Effector memory CD4-positive, alpha-beta T cell (primary cell): ENCODE measurements around the gene ALG6.
"Not testable (repeated sequence)": the region's sequence is repeated elsewhere in the genome, so short reads cannot be mapped to it uniquely, and the experiment has no call there.

ENCODE experiments used
- DNase-seq, 3 donors: peaks; one replicate each; pipeline ENCODE4 v3.0.0-alpha.2; 2020
- H3K27ac ChIP-seq: 2 replicates; pipeline ENCODE4 v1.7.0; 2013; ENCODE audit warnings: mild to moderate bottlenecking, low read length, moderate library complexity; ENCODE audit not compliant: insufficient read depth, poor library complexity, severe bottlenecking
- H3K27me3 ChIP-seq: replicated peaks from 2 replicates; pipeline ENCODE4 v1.7.0; 2013; ENCODE audit warnings: mild to moderate bottlenecking, low read length; ENCODE audit not compliant: insufficient read depth, control insufficient read depth, poor library complexity, severe bottlenecking
- H3K36me3 ChIP-seq: 2 replicates; pipeline ENCODE4 v1.7.0; 2013; ENCODE audit warnings: mild to moderate bottlenecking, low read length, moderate library complexity; ENCODE audit not compliant: control insufficient read depth, insufficient read depth
- H3K4me1 ChIP-seq: 2 replicates; pipeline ENCODE4 v1.7.0; 2013; ENCODE audit warnings: low read length, mild to moderate bottlenecking; ENCODE audit not compliant: control insufficient read depth, insufficient read depth, poor library complexity, severe bottlenecking
- H3K4me3 ChIP-seq: 2 replicates; pipeline ENCODE4 v1.7.0; 2013; ENCODE audit warnings: low read length, low read depth, mild to moderate bottlenecking; ENCODE audit not compliant: insufficient read depth, poor library complexity, severe bottlenecking
- H3K9me3 ChIP-seq: 2 replicates; pipeline ENCODE4 v1.7.0; 2013; ENCODE audit warnings: mild to moderate bottlenecking, low read length, moderate library complexity; ENCODE audit not compliant: control insufficient read depth

Gene ALG6

DNA sequence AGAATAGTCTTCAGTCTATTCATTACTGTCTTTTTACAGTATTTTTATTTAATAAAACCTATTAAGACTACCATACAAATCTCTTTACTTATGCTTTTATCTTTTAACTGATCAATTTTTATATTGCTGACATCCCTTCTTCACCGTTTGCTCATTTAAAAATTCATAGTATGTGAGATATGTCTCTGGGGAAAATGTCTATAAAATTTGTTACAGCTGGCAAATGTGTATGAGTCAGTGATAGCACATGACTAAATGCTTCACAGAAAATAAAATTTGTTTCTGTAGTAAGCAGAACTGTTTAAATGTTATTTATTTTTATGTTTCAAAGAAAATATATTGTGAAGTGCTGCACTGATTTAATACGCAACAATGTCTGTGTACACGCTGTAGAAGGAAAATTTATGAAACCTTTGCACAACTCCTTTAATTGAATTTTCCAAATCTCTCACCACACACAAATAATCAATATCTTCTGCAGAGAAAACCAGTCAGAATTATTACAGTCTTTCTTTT is 81.4 kb downstream of the ALG6 start:
- H3K9me3 ChIP-seq = no peaks in the 10 kb centered on the region
- H3K4me3 ChIP-seq = no peak overlapping the region
- no peak overlapping the region for H3K27ac ChIP-seq
- no peaks in the 10 kb centered on the region for H3K27me3 ChIP-seq
- H3K36me3 ChIP-seq = no peaks in the 10 kb centered on the region
- no peaks in the 10 kb centered on the region for H3K4me1 ChIP-seq
- DNase-seq = no peak

DNA sequence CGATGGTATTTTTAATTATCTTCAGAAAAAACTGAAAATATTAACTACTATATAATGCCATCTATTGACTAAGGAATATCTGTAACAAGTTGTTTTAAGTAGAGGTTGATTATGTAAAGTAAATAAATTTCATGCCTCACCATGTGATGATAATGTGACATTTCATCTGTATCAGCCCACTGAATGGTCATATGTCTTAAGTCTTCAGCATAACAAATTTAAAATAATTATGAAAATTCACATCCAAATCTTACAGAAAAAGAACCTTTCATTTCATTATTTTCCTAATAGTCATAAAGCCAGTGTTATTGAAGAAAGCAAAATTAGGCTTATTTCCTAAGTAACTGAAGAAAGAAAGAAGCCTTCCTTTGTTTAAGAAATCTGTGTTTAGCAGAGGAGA is 83.0 kb downstream of the ALG6 start:
- no peaks in the 10 kb centered on the region for H3K36me3 ChIP-seq
- no peaks in the 10 kb centered on the region for H3K9me3 ChIP-seq
- H3K27ac ChIP-seq = no peak overlapping the region
- no peaks in the 10 kb centered on the region for H3K4me1 ChIP-seq
- H3K4me3 ChIP-seq = no peak overlapping the region
- no peak for DNase-seq
- H3K27me3 ChIP-seq = no peaks in the 10 kb centered on the region

DNA sequence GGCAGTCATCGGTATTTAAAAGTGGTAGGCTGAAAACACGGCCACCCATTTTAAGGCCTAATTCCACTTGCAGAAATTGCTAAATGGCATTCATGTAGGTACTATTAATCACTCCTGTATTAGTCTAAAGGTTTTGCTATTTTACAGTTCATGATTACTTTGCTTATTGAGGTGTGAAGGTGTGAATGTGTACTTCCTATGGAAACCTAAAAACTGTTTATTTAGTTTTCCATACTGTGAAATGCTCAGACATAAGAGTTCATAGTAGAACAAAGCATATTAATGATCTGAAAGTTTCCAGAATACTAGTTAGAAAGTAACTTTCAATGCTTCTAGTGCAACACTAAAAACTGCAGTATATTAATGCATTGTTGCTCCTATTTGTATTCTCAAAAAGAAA is 85.8 kb downstream of the ALG6 start:
- H3K9me3 ChIP-seq = no peaks in the 10 kb centered on the region
- no peak overlapping the region for H3K27ac ChIP-seq
- H3K4me3 ChIP-seq = no peak overlapping the region
- DNase-seq = no peak
- H3K27me3 ChIP-seq = no peaks in the 10 kb centered on the region
- H3K4me1 ChIP-seq = no peaks in the 10 kb centered on the region
- H3K36me3 ChIP-seq = no peaks in the 10 kb centered on the region

DNA sequence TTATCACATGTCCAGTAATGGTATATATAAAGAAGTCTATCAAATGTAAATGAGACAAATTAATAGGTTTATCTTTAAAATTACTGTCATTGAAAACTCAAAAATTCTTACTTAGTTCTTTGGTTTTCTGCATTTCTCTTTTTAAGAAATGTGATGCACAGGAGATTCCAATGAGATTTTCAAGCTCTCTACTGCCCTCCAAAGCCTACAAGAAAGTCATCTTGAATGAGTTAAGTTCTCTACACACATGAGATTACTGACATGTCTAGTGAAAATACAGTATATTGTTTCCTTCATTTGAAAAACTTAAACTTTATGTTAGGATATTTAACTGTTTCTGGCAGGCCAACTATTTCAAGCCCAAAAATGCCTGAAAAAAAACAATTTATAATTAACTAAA is 86.8 kb downstream of the ALG6 start:
- H3K27me3 ChIP-seq = no peaks in the 10 kb centered on the region
- DNase-seq = no peak
- no peak overlapping the region for H3K27ac ChIP-seq
- H3K4me3 ChIP-seq = no peak overlapping the region
- H3K4me1 ChIP-seq = no peaks in the 10 kb centered on the region
- H3K9me3 ChIP-seq = no peaks in the 10 kb centered on the region
- no peaks in the 10 kb centered on the region for H3K36me3 ChIP-seq

DNA sequence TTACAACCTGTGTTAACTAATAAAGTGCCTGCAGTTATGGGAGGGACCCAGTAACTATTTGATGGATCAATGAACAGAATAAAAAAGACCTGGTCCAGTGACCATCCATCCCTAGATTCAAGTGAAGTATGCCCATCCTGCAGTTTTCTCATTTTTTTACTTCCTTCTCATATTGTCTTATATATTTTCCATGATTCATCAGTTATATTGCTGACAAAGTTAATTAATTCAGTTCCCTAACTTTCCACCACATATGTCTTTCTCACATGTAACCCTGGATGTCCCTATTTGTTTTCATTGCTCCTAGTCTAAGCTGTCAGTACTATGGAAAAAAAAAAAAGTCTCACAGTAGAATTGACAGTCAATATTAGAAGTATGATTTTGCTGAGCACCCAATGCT is 91.3 kb downstream of the ALG6 start:
- H3K4me1 ChIP-seq = no peaks in the 10 kb centered on the region
- H3K27ac ChIP-seq = no peak overlapping the region
- H3K27me3 ChIP-seq = no peaks in the 10 kb centered on the region
- H3K36me3 ChIP-seq = no peaks in the 10 kb centered on the region
- H3K4me3 ChIP-seq = no peak overlapping the region
- H3K9me3 ChIP-seq = peaks cover 4% of the 10 kb centered on the region
- no peak for DNase-seq

GRCh38 chr1:63461661-63462230 is 94.3 kb downstream of the ALG6 start:
- no peak overlapping the region for H3K4me3 ChIP-seq
- no peaks in the 10 kb centered on the region for H3K36me3 ChIP-seq
- no peak overlapping the region for H3K27ac ChIP-seq
- H3K9me3 ChIP-seq = peaks cover 4% of the 10 kb centered on the region
- DNase-seq = no peak
- no peaks in the 10 kb centered on the region for H3K27me3 ChIP-seq
- H3K4me1 ChIP-seq = no peaks in the 10 kb centered on the region

DNA sequence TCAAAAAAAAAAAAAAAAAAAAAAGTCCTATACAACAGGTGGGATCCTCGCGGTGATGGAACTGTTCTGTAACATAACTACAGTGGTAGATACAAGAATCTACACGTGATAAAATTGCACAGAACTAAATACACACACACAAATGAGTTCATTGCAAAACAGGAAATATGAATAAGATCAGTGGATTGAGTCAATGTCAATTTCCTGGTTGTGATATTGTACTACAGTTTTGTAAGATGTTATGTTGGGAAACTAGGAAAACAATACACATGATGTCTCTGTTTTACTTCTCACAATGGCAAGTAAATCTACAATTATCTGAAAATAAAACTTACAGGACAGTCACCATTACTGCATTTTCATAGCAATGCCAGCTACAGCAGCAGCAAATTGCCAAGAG is 95.8 kb downstream of the ALG6 start:
- H3K9me3 ChIP-seq = peaks cover 4% of the 10 kb centered on the region
- H3K4me3 ChIP-seq = no peak overlapping the region
- H3K27me3 ChIP-seq = no peaks in the 10 kb centered on the region
- H3K4me1 ChIP-seq = no peaks in the 10 kb centered on the region
- DNase-seq = no peak
- no peak overlapping the region for H3K27ac ChIP-seq
- no peaks in the 10 kb centered on the region for H3K36me3 ChIP-seq

- no peaks in the 10 kb centered on the region for H3K27me3 ChIP-seq
- H3K36me3 ChIP-seq = no peaks in the 10 kb centered on the region
- no peak overlapping the region for H3K27ac ChIP-seq
- peaks cover 4% of the 10 kb centered on the region for H3K9me3 ChIP-seq
- DNase-seq = no peak
- no peak overlapping the region for H3K4me3 ChIP-seq
- no peaks in the 10 kb centered on the region for H3K4me1 ChIP-seq
Measured at GRCh38 chr1:63466181-63466580, 98.8 kb downstream of the ALG6 start.

DNA sequence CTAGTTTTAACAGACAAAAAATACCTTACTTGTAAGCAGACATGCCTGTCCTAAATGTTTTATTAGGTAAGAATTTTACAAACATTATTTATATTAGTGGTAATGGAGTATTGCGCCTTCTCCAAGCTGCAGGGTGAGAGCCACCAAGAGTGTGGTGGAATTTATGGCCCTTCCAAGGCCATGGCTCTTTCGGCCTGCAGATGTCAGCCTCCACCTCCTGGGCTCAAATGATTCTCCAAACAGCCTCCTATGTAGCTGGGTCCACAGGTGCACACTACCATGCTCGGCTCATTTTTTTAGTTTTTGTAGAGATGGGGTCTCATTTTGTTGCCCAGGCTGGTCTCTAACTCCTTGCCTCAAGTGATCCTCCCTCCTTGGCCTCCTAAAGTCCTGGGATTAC is 99.3 kb downstream of the ALG6 start:
- DNase-seq = no peak
- H3K4me1 ChIP-seq = no peaks in the 10 kb centered on the region
- H3K36me3 ChIP-seq = no peaks in the 10 kb centered on the region
- peaks cover 4% of the 10 kb centered on the region for H3K9me3 ChIP-seq
- no peak overlapping the region for H3K4me3 ChIP-seq
- no peaks in the 10 kb centered on the region for H3K27me3 ChIP-seq
- H3K27ac ChIP-seq = no peak overlapping the region

DNA sequence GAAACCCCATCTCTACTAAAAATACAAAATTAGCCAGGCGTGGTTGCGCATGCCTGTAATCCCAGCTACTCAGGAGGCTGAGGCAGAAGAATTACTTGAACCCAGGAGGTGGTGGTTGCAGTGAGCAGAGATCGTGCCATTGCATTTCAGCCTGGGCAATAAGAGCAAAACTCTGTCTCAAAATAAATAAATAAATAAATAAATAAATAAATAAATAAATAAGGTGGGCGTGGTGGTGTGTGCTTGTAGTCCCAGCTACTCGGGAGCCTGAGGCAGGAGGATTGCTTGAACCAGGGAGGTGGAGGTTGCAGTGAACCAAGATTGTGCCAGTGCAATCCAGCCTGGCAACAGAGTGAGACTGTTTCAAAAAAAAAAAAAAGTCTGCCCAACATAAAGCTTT is 101.3 kb downstream of the ALG6 start:
- not testable (repeated sequence) for H3K4me1 ChIP-seq, H3K9me3 ChIP-seq, H3K27ac ChIP-seq, H3K27me3 ChIP-seq, DNase-seq, H3K36me3 ChIP-seq, H3K4me3 ChIP-seq
